Right atrium auricular region (tissue), 2 donors: ENCODE results near the gene CCR3. TPM values are rescaled to one million over a fixed set of nuclear protein-coding genes. Genes with fewer than 3 reads are reported as not detected.

Source experiments
- DNase-seq: peaks from one replicate; pipeline ENCODE4 v3.0.0-alpha.2; 2019; ENCODE audit warnings: low spot score
- H3K27ac ChIP-seq, 2 donors: fragments of 200-600 bp; sonication (generic); 1 replicate in 1 of 2; 2 replicates in 1 of 2; pipeline ENCODE4 v1.5.1; 2016 to 2019
- H3K27me3 ChIP-seq, 2 donors: fragments of 200-600 bp; sonication (generic); one replicate each; pipeline versions ENCODE4 v1.5.1 to v1.6.0; 2017 to 2019
- H3K36me3 ChIP-seq: fragments of 200-600 bp; sonication (generic); one replicate; pipeline ENCODE4 v1.5.1; 2016
- H3K4me1 ChIP-seq, 2 donors: fragments of 200-600 bp; sonication (generic); one replicate each; pipeline versions ENCODE4 v1.5.1 to v1.6.0; 2017 to 2019
- H3K4me3 ChIP-seq, 2 donors: fragments of 200-600 bp; sonication (generic); 1 replicate in 1 of 2; 2 replicates in 1 of 2; pipeline ENCODE4 v1.5.1; 2017 to 2019; ENCODE audit warnings: mild to moderate bottlenecking in 1 of 2, moderate library complexity in 1 of 2
- H3K9me3 ChIP-seq, 2 donors: fragments of 200-600 bp; sonication (generic); one replicate each; pipeline ENCODE4 v1.5.1; 2019
- CTCF ChIP-seq, 2 donors: fragments of 200-600 bp; sonication (generic); IDR thresholded peaks; one replicate each; pipeline ENCODE4 v1.5.1; 2019; ENCODE audit warnings: antibody characterized with exemption in 2 of 2
- total RNA-seq, 2 donors: library from RNA; depleted of rRNA; stranded (reverse); fragments of >200 nt; gene quantifications; one replicate each; pipeline ENCODE4 v1.1.0, GENCODE V29; 2016

The CCR3 gene
- total RNA-seq, 2 donors from 2014 or later, result not detected

GRCh38 chr3:46282041-46282440 lies 39.8 kb downstream of the CCR3 start:
- no peak for DNase-seq
- H3K4me1 ChIP-seq, result no peaks in the 10 kb centered on the region
- no peak for TF ChIP-seq CTCF (IDR thresholded peaks at IDR 0.05)

DNA sequence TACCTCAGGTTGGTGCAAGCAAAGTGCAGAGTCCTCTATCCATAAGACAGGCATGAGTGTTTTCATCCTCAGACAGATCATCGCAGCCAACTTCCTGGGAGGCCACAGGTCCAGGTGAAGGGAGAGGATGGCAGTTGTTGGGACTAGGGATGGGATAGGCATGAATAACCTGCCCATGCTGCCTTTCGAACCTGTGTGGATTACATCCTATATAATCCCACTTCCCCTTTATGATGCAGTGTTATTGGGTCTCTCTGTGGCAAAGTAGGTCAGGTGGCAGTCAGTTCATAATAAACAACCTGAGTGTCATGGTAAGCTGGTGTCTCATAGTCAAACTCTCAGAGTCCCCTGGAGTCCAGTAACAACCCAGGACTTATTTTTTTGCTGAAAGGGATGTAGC lies 40.4 kb downstream of the CCR3 start:
- Histone ChIP-seq H3K27me3 (no peaks in the 10 kb centered on the region), H3K4me1 (no peaks in the 10 kb centered on the region), H3K4me3 (no peak overlapping the region), H3K27ac (no peak overlapping the region), H3K36me3 (no peaks in the 10 kb centered on the region), H3K9me3 (peaks cover 0 to 11% of the 10 kb centered on the region in 2 donors)
- TF ChIP-seq CTCF (IDR thresholded peaks at IDR 0.05), result no peak
- no peak for DNase-seq

More at GRCh38 chr3:46282041-46282440, 39.8 kb downstream of the CCR3 start:
- no peaks in the 10 kb centered on the region for H3K36me3 ChIP-seq
- H3K27ac ChIP-seq, result no peak overlapping the region
- no peak overlapping the region for H3K4me3 ChIP-seq
- H3K9me3 ChIP-seq, result peaks cover 0 to 11% of the 10 kb centered on the region in 2 donors
- no peaks in the 10 kb centered on the region for H3K27me3 ChIP-seq

- H3K4me1 ChIP-seq, result no peaks in the 10 kb centered on the region
- no peak overlapping the region for H3K27ac ChIP-seq
- H3K9me3 ChIP-seq, result peaks cover 0 to 6% of the 10 kb centered on the region in 2 donors
- no peak for TF ChIP-seq CTCF (IDR thresholded peaks at IDR 0.05)
- DNase-seq, result no peak
- no peak overlapping the region for H3K4me3 ChIP-seq
- no peaks in the 10 kb centered on the region for H3K27me3 ChIP-seq
- H3K36me3 ChIP-seq, result no peaks in the 10 kb centered on the region
These were observed 41.7 kb downstream of the CCR3 start for GRCh38 chr3:46283881-46284450.

- H3K9me3 ChIP-seq, result no peaks in the 10 kb centered on the region
- no peaks in the 10 kb centered on the region for H3K4me1 ChIP-seq
- no peaks in the 10 kb centered on the region for H3K36me3 ChIP-seq
- no peak overlapping the region for H3K4me3 ChIP-seq
- no peak for TF ChIP-seq CTCF (IDR thresholded peaks at IDR 0.05)
- no peak for DNase-seq
- no peak overlapping the region for H3K27ac ChIP-seq
- no peaks in the 10 kb centered on the region for H3K27me3 ChIP-seq
These were observed 42.9 kb downstream of the CCR3 start for GRCh38 chr3:46284981-46285683.

GRCh38 chr3:46285931-46286619 lies 43.8 kb downstream of the CCR3 start:
- DNase-seq, result no peak
- no peak overlapping the region for H3K4me3 ChIP-seq
- no peak overlapping the region for H3K27ac ChIP-seq
- H3K27me3 ChIP-seq, result no peaks in the 10 kb centered on the region
- H3K4me1 ChIP-seq, result no peaks in the 10 kb centered on the region
- no peaks in the 10 kb centered on the region for H3K9me3 ChIP-seq
- TF ChIP-seq CTCF (IDR thresholded peaks at IDR 0.05), result no peak
- no peaks in the 10 kb centered on the region for H3K36me3 ChIP-seq
